PC-9 (cell line): ENCODE measurements around the gene NPY4R. TPM values are rescaled to one million over a fixed set of nuclear protein-coding genes. Genes with fewer than 3 reads are reported as not detected.
"Not testable (repeated sequence)": the region's sequence is repeated elsewhere in the genome, so short reads cannot be mapped to it uniquely, and the experiment has no call there.

Source experiments
- BruUV-seq: library from RNA; stranded (reverse); fragments of 400-500 nt; replicated peaks from 2 replicates; lab custom pipeline; 2021; lab: Mats Ljungman, UMichigan
- CTCF ChIA-PET: fragments of 300-600 bp; sonication (Branson Sonifier 250); formaldehyde crosslinking; loops from one replicate; lab custom pipeline; 2022; ENCODE audit warnings: antibody characterized with exemption; lab: Charles Lee
- POLR2A ChIA-PET: fragments of 300-600 bp; sonication (Branson Sonifier 250); formaldehyde crosslinking; loops from one replicate; lab custom pipeline; 2022; ENCODE audit warnings: antibody characterized with exemption; ENCODE audit not compliant: unreplicated experiment; lab: Charles Lee
- DNase-seq, 2 experiments: peaks; one replicate each; pipeline versions ENCODE4 v3.0.0 to v3.0.0-alpha.2; 2015 to 2022; ENCODE audit warnings: mixed read lengths in 1 of 2
- H2AFZ ChIP-seq: fragments of 200-600 bp; sonication (generic); 2 replicates; pipeline ENCODE4 v1.8.1; 2017; ENCODE audit warnings: antibody characterized with exemption
- H3F3A ChIP-seq: fragments of 200-600 bp; sonication (generic); 2 replicates; pipeline ENCODE4 v1.8.1; 2017; ENCODE audit warnings: antibody characterized with exemption, mild to moderate bottlenecking, low read depth; ENCODE audit not compliant: insufficient read depth
- H3K27ac ChIP-seq: fragments of 200-600 bp; sonication (generic); 2 replicates; pipeline ENCODE4 v1.6.1; 2016; ENCODE audit warnings: mixed run types
- H3K27me3 ChIP-seq: fragments of 200-600 bp; sonication (generic); 2 replicates; pipeline ENCODE4 v1.6.1; 2016; ENCODE audit warnings: low read depth, mixed run types; ENCODE audit not compliant: insufficient read depth
- H3K36me3 ChIP-seq: fragments of 200-600 bp; sonication (generic); 2 replicates; pipeline ENCODE4 v1.6.1; 2016; ENCODE audit warnings: low read depth, mixed run types
- H3K4me1 ChIP-seq: fragments of 200-600 bp; sonication (generic); replicated peaks from 2 replicates; pipeline ENCODE4 v1.6.1; 2016; ENCODE audit warnings: mixed run types; ENCODE audit not compliant: insufficient read depth
- H3K4me2 ChIP-seq: fragments of 200-600 bp; sonication (generic); 2 replicates; pipeline ENCODE4 v1.6.1; 2017; ENCODE audit warnings: mixed run types
- H3K4me3 ChIP-seq: fragments of 200-600 bp; sonication (generic); 2 replicates; pipeline ENCODE4 v1.6.1; 2016; ENCODE audit warnings: mixed run types
- H3K79me2 ChIP-seq: fragments of 200-600 bp; sonication (generic); 2 replicates; pipeline ENCODE4 v1.6.1; 2017; ENCODE audit warnings: low read depth, mixed run types
- H3K9me2 ChIP-seq: fragments of 200-600 bp; sonication (generic); 2 replicates; pipeline ENCODE4 v1.8.1; 2017; ENCODE audit warnings: mild to moderate bottlenecking; ENCODE audit not compliant: insufficient read depth
- H3K9me3 ChIP-seq: fragments of 200-600 bp; sonication (generic); 2 replicates; pipeline ENCODE4 v1.8.1; 2016; ENCODE audit warnings: low read depth; ENCODE audit not compliant: insufficient read depth
- H4K20me1 ChIP-seq: fragments of 200-600 bp; sonication (generic); 2 replicates; pipeline ENCODE4 v1.8.1; 2017; ENCODE audit not compliant: insufficient read depth
- intact Hi-C: fragments of 100-400 bp; cut with micrococcal nuclease; formaldehyde crosslinking; loops from one replicate; pipeline ENCODE4 v1.10.0; 2022; ENCODE audit not compliant: unreplicated experiment
- total RNA-seq: library from RNA; stranded (reverse); gene quantifications from 2 replicates; pipeline ENCODE4 v1.2.3, GENCODE V29; 2021
- TF ChIP-seq, protein P1 (sequence below): fragments of 200-600 bp; sonication (generic); conservative IDR thresholded peaks from 2 replicates; pipeline ENCODE4 v1.6.1; 2017; ENCODE audit warnings: mixed run types, antibody characterized with exemption, mild to moderate bottlenecking, moderate library complexity

The NPY4R gene
- total RNA-seq, 1 experiment from 2014 or later = 3.1 TPM

- H3K79me2 ChIP-seq, H3K4me2 ChIP-seq, H3F3A ChIP-seq, H3K36me3 ChIP-seq, H3K4me3 ChIP-seq, H3K9me2 ChIP-seq, H3K4me1 ChIP-seq, H2AFZ ChIP-seq, DNase-seq, POLR2A ChIA-PET, H4K20me1 ChIP-seq, H3K9me3 ChIP-seq, CTCF ChIA-PET, H3K27me3 ChIP-seq, BruUV-seq, intact Hi-C loops, H3K27ac ChIP-seq: not testable (repeated sequence)
Measured at GRCh38 chr10:46470134-46470533, 4.4 kb upstream of the NPY4R start.

GRCh38 chr10:46468119-46468809, 2.5 kb upstream of the NPY4R start:
- H3K36me3 ChIP-seq, intact Hi-C loops, POLR2A ChIA-PET, H2AFZ ChIP-seq, H3K4me3 ChIP-seq, H3K27ac ChIP-seq, H3K4me2 ChIP-seq, H3K4me1 ChIP-seq, H4K20me1 ChIP-seq, H3K9me3 ChIP-seq, BruUV-seq, H3K79me2 ChIP-seq, CTCF ChIA-PET, H3K9me2 ChIP-seq, H3F3A ChIP-seq, H3K27me3 ChIP-seq: not testable (repeated sequence)
- TF ChIP-seq, protein P1, sequence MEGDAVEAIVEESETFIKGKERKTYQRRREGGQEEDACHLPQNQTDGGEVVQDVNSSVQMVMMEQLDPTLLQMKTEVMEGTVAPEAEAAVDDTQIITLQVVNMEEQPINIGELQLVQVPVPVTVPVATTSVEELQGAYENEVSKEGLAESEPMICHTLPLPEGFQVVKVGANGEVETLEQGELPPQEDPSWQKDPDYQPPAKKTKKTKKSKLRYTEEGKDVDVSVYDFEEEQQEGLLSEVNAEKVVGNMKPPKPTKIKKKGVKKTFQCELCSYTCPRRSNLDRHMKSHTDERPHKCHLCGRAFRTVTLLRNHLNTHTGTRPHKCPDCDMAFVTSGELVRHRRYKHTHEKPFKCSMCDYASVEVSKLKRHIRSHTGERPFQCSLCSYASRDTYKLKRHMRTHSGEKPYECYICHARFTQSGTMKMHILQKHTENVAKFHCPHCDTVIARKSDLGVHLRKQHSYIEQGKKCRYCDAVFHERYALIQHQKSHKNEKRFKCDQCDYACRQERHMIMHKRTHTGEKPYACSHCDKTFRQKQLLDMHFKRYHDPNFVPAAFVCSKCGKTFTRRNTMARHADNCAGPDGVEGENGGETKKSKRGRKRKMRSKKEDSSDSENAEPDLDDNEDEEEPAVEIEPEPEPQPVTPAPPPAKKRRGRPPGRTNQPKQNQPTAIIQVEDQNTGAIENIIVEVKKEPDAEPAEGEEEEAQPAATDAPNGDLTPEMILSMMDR = peak; percentile 46; the same call in 1 of the 2 replicates
- DNase-seq = peak in 1 of 2 experiments; percentile 35

DNA sequence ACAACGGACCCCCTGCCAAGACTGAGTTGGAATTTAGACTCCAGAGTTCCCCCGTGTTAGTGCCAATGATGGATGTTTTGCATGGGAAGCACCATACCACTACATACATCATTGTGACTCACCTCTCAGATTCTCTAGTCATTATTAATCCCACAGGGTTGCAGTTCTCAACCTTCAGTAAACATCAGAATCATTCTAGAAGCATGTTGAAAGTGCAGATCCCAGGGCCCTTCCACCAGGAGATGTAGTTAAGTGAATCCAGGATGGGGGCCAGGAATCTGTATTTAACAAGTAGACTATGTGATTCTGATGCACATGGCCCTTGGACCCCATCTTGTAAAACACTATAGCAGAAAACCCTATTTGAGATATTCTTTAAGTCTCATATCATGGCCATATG, 2.1 kb downstream of the NPY4R start:
- H3K27ac ChIP-seq = not testable (repeated sequence)

GRCh38 chr10:46462276-46462675, 3.5 kb downstream of the NPY4R start:
- H3K9me3 ChIP-seq, H3K27me3 ChIP-seq, H3K9me2 ChIP-seq, H3K27ac ChIP-seq, H2AFZ ChIP-seq, intact Hi-C loops, DNase-seq, H3K79me2 ChIP-seq, POLR2A ChIA-PET, BruUV-seq, H3K4me1 ChIP-seq, H3K4me3 ChIP-seq, H3F3A ChIP-seq, CTCF ChIA-PET, H3K36me3 ChIP-seq, H4K20me1 ChIP-seq, H3K4me2 ChIP-seq: not testable (repeated sequence)

More for the DNA sequence above, 2.1 kb downstream of the NPY4R start:
- H3K4me3 ChIP-seq, BruUV-seq, H3K9me2 ChIP-seq, POLR2A ChIA-PET, CTCF ChIA-PET, H3K27me3 ChIP-seq, H3K4me2 ChIP-seq, H3K9me3 ChIP-seq, H2AFZ ChIP-seq, H3K36me3 ChIP-seq, H3F3A ChIP-seq, intact Hi-C loops, DNase-seq, H3K4me1 ChIP-seq, H3K79me2 ChIP-seq, H4K20me1 ChIP-seq: not testable (repeated sequence)

DNA sequence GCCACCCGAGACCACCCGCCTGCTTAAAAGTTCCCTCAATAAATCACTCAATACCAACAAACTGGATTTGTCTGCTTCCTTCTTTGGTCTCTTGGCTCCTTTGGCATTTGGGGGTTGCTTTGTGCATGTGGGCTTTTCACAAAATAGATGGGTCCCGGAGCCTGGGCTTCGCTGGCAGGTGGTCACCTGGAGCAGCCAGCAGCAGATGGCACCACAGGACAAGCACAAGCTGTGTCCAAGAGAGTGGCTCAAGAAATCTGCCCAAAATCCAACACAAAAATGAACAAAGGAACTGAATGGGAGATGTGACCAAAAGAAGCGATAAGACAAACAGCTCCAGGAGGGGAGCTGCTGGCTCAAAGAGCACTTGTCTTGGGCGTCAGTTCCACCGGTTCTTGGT, 6.2 kb downstream of the NPY4R start:
- BruUV-seq, H3K79me2 ChIP-seq, H3K9me2 ChIP-seq, H3K27ac ChIP-seq, intact Hi-C loops, H3K9me3 ChIP-seq, H3F3A ChIP-seq, CTCF ChIA-PET, H3K4me1 ChIP-seq, H3K4me2 ChIP-seq, DNase-seq, H3K4me3 ChIP-seq, H2AFZ ChIP-seq, H3K27me3 ChIP-seq, H3K36me3 ChIP-seq, POLR2A ChIA-PET, H4K20me1 ChIP-seq: not testable (repeated sequence)

DNA sequence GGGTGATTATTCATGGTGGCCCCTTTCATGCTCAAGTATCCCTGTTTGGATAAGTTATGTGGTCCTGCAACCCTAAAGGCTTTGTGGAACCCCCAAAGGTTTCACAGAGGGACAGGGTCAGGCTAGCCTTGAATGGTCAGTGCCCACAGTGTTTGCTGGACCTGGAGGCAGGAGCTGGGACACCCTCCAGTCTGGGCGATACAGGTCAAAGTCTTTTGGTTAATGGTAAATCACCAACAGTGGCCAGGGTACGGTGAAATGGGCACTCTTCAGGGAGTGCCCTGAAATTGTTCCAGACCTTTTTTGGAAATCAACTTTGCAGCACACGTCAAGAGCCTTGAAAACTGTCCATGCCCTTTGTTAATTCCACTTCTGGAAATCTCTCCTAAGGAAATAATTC, 8.7 kb downstream of the NPY4R start:
- DNase-seq, H3K36me3 ChIP-seq, intact Hi-C loops, BruUV-seq, H3K9me3 ChIP-seq, H2AFZ ChIP-seq, CTCF ChIA-PET, H3K4me1 ChIP-seq, H3K4me2 ChIP-seq, H3K79me2 ChIP-seq, H3K9me2 ChIP-seq, H3K27ac ChIP-seq, H4K20me1 ChIP-seq, H3K27me3 ChIP-seq, H3K4me3 ChIP-seq, H3F3A ChIP-seq, POLR2A ChIA-PET: not testable (repeated sequence)

- H3K79me2 ChIP-seq, H3K9me3 ChIP-seq, H2AFZ ChIP-seq, H3K4me2 ChIP-seq, POLR2A ChIA-PET, DNase-seq, BruUV-seq, CTCF ChIA-PET, H3K27ac ChIP-seq, intact Hi-C loops, H3K27me3 ChIP-seq, H3F3A ChIP-seq, H4K20me1 ChIP-seq, H3K4me3 ChIP-seq, H3K36me3 ChIP-seq, H3K9me2 ChIP-seq, H3K4me1 ChIP-seq: not testable (repeated sequence)
Measured at GRCh38 chr10:46455992-46456391, 9.8 kb downstream of the NPY4R start.
